ENCODE measurements around the gene CHMP6.
A peak's percentile ranks its signal among the peaks of the same experiment; 100 is the strongest.
"Not testable (repeated sequence)": the region's sequence is repeated elsewhere in the genome, so short reads cannot be mapped to it uniquely, and the experiment has no call there.

Gene CHMP6

GRCh38 chr17:81016575-81016974 lies 24.9 kb downstream of the CHMP6 start:
- no peak for DNase-seq

GRCh38 chr17:81017330-81017729 lies 25.7 kb downstream of the CHMP6 start:
- not testable (repeated sequence) for DNase-seq

GRCh38 chr17:81018044-81018802 lies 26.6 kb downstream of the CHMP6 start:
- peak; percentile 33 for DNase-seq

- DNase-seq = no peak
These were observed 28.2 kb downstream of the CHMP6 start for GRCh38 chr17:81019563-81020442.

- no peak for DNase-seq
These were observed 28.8 kb downstream of the CHMP6 start for GRCh38 chr17:81020443-81020766.

- no peak for DNase-seq
These were observed 29.3 kb downstream of the CHMP6 start for GRCh38 chr17:81020767-81021497.

GRCh38 chr17:81021531-81022343 lies 30.1 kb downstream of the CHMP6 start:
- no peak for DNase-seq

GRCh38 chr17:81022344-81022676 lies 30.7 kb downstream of the CHMP6 start:
- no peak for DNase-seq

GRCh38 chr17:81025065-81025740 lies 33.6 kb downstream of the CHMP6 start:
- DNase-seq = no peak

GRCh38 chr17:81025741-81026129 lies 34.1 kb downstream of the CHMP6 start:
- DNase-seq = no peak

- no peak for DNase-seq
These were observed 34.8 kb downstream of the CHMP6 start for GRCh38 chr17:81026266-81027036.

- no peak for DNase-seq
These were observed 35.4 kb downstream of the CHMP6 start for GRCh38 chr17:81027038-81027437.

- no peak for DNase-seq
These were observed 36.2 kb downstream of the CHMP6 start for GRCh38 chr17:81027591-81028505.

GRCh38 chr17:81028506-81028858 lies 36.8 kb downstream of the CHMP6 start:
- DNase-seq = no peak

GRCh38 chr17:81029859-81030258 lies 38.2 kb downstream of the CHMP6 start:
- no peak for DNase-seq

- not testable (repeated sequence) for DNase-seq
These were observed 38.7 kb downstream of the CHMP6 start for GRCh38 chr17:81030312-81030711.

- no peak for DNase-seq
These were observed 39.3 kb downstream of the CHMP6 start for GRCh38 chr17:81030741-81031565.

- no peak for DNase-seq
These were observed 40.2 kb downstream of the CHMP6 start for GRCh38 chr17:81031566-81032550.

Data from central memory CD4-positive, alpha-beta T cell (primary cell).